Measurements from ENCODE around the gene IGFBP6. TPM values are rescaled to one million over a fixed set of nuclear protein-coding genes. Genes with fewer than 3 reads are reported as not detected.

The IGFBP6 gene
- total RNA-seq, 1 donor = 723 TPM

GRCh38 chr12:53079226-53080117 lies 18.0 kb upstream of the IGFBP6 start, which contains the start of gene SPRYD3:
Gene SPRYD3, minus strand, starts transcription at chr12:53079390. Its CDS starts 57 bp downstream, at chr12:53079333.
- TF ChIP-seq, protein P1, sequence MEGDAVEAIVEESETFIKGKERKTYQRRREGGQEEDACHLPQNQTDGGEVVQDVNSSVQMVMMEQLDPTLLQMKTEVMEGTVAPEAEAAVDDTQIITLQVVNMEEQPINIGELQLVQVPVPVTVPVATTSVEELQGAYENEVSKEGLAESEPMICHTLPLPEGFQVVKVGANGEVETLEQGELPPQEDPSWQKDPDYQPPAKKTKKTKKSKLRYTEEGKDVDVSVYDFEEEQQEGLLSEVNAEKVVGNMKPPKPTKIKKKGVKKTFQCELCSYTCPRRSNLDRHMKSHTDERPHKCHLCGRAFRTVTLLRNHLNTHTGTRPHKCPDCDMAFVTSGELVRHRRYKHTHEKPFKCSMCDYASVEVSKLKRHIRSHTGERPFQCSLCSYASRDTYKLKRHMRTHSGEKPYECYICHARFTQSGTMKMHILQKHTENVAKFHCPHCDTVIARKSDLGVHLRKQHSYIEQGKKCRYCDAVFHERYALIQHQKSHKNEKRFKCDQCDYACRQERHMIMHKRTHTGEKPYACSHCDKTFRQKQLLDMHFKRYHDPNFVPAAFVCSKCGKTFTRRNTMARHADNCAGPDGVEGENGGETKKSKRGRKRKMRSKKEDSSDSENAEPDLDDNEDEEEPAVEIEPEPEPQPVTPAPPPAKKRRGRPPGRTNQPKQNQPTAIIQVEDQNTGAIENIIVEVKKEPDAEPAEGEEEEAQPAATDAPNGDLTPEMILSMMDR (IDR thresholded peaks at IDR 0.05; ENCODE audit: insufficient read depth, low read length) = no peak
- DNase-seq (ENCODE audit: low read depth) = peak; percentile 96
- H3K4me3 ChIP-seq (ENCODE audit: low read depth, low read length) = peak within 1 kb of the TSS; percentile 78

- TF ChIP-seq, protein P1 (IDR thresholded peaks at IDR 0.05; ENCODE audit: insufficient read depth, low read length) = no peak
- H3K4me3 ChIP-seq (ENCODE audit: low read depth, low read length) = no peak overlapping the region
- no peak for DNase-seq (ENCODE audit: low read depth)
These were observed 14.8 kb upstream of the IGFBP6 start for GRCh38 chr12:53082637-53083175.

DNA sequence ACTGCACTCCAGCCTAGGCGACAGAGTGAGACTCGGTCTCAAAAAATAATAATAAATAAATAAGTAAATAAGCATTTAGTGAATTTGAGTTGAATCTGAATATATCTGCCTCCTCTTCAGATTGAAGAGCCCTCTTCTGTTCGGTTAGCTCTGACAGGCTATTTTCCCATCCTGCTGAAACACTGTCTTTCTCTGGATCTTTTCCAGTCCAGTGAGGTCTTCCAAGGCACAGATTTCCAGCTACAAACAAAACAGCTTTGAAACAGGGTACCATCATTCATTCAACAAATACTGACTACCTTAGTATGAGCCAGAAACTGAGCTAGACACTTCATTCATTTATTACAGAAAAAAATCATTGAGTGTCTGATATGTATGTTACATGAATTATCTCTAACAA lies 11.1 kb upstream of the IGFBP6 start:
- TF ChIP-seq, protein P1 (IDR thresholded peaks at IDR 0.05; ENCODE audit: insufficient read depth, low read length) = no peak
- no peak for DNase-seq (ENCODE audit: low read depth)
- no peak overlapping the region for H3K4me3 ChIP-seq (ENCODE audit: low read depth, low read length)

- no peak for DNase-seq (ENCODE audit: low read depth)
- TF ChIP-seq, protein P1 (IDR thresholded peaks at IDR 0.05; ENCODE audit: insufficient read depth, low read length) = no peak
- H3K4me3 ChIP-seq (ENCODE audit: low read depth, low read length) = no peak overlapping the region
These were observed 7.4 kb upstream of the IGFBP6 start for GRCh38 chr12:53090105-53090504.

GRCh38 chr12:53090554-53090953 lies 6.9 kb upstream of the IGFBP6 start:
- H3K4me3 ChIP-seq (ENCODE audit: low read depth, low read length) = no peak overlapping the region
- TF ChIP-seq, protein P1 (IDR thresholded peaks at IDR 0.05; ENCODE audit: insufficient read depth, low read length) = no peak
- no peak for DNase-seq (ENCODE audit: low read depth)

DNA sequence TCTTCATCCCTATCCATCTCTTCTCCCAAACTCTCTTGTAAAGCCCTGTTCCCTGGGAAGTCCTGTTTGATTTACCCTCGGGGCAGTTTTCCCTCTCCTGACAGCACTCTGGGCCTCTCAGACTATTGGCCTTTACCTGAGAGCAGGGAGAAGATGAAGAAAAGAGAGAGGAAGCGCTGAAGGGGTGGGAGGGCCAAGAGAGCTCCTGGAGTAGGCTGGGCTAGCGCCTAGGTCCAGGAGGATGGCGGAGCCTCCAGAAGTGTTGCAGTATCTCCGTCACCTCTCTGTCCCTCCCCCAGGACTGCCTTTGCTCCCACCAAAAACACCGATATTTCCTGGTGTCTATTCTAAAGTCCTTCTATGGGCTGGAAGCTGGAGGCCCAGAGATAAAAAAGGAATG lies 5.7 kb upstream of the IGFBP6 start:
- TF ChIP-seq, protein P1 (IDR thresholded peaks at IDR 0.05; ENCODE audit: insufficient read depth, low read length) = no peak
- no peak for DNase-seq (ENCODE audit: low read depth)

More for the DNA sequence above, 5.7 kb upstream of the IGFBP6 start:
- no peak overlapping the region for H3K4me3 ChIP-seq (ENCODE audit: low read depth, low read length)
